Endometrial microvascular endothelial cells (primary cell): ENCODE data around the gene ADORA1. TPM values are rescaled to one million over a fixed set of nuclear protein-coding genes. Genes with fewer than 3 reads are reported as not detected.

Experiments
- in situ Hi-C: cut with HindIII; loops from 2 replicates; pipeline ENCODE4 v1.10.0; 2017; ENCODE audit warnings: low sequenced_read_pairs, low pct_unique_long_range_greater_than_20kb; ENCODE audit errors: inconsistent ontology term
- total RNA-seq: library from RNA; depleted of rRNA; stranded (reverse); fragments of >200 nt; gene quantifications from one replicate; pipeline ENCODE4 v1.2.3, GENCODE V29; 2015; ENCODE audit errors: inconsistent ontology term

ADORA1 gene
- total RNA-seq, 1 donor from 2014 or later, result not detected

DNA sequence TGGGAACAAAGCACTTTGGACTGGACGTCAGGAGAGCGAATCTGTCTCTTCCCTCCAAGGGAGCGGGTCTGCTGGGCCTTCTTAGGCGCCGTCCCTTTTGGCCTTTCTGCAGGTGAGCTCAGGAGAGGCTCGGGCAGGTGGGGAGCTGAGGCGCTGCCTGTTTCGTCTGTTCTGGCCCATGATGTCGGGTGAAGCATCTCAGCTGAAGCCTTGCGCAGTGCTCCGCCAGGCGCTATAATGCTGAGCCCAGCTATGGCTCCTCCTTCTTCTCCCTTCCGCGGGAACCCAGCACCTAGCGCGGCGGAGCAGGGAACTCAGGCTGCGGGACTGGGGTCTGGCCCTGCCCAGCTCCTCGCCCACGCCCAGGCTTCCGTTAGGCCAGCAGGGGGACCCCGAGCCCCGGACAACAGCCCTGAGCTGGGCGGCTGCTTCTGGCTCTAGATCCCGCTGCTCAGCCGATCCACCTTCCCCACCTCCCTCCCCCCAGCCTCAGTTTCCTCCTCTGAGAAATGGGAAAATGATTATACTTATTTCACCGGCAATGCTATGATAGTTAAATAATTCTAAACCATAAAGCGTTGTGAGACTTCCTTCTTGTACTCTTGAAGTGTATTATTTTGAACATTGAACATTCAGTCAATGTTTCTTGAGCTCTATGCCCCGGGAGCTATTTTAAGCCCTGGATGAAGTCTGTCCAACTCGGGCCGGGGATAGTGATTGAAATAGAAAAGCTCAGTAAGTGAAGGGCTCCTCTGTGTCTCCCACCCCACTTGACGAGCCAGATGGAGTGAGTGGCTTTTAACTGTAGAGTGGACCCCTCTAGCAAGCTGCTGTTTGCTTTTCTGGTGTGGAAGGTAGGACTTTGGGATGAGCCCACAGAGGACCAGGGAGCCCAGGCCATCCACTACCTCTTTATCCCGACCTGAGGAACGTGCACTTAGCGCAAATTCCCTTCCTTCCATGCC lies 9.6 kb upstream of the ADORA1 start:
- in situ Hi-C loops, result no loop called here

DNA sequence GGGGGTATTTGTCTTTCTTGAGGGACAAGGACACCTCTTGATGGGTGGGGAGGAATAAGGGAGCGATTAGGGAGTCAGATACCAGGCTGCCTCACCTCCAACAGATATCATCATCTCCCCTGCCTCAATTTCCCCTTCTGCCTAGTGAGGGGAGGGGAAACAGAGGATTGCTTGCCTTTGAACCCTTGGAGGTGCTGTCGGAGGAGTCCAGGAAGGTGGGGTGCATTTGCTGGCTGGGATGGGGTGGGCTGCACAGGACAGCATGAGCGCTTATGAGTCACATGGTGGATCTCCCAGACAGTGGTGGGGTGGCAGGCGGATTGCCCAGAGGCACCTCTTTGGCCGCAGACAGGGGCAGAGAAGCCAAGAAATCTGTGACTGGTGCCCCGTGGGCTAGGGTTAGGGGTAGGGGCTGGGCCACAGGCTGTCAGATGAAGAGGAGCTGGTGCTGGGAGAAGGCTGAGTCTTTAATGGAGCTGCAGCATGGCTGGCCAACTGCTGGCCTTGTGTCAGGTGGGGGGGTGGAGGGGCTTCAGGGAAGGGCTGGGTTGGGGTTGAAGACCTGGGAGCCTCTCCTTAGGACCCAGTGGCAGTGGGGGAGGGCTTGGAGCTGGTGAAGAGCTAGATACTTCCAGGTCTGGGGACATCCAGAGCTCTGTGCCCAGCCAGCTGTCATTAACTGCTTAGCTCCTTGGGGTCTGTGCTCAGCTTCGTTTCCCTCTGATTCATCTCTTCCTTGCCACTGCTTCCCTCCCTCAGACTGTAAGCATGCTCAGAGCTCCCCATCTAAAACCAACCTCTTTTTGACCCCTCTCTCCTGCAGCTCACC lies 7.0 kb upstream of the ADORA1 start:
- in situ Hi-C loops, result no loop called here

DNA sequence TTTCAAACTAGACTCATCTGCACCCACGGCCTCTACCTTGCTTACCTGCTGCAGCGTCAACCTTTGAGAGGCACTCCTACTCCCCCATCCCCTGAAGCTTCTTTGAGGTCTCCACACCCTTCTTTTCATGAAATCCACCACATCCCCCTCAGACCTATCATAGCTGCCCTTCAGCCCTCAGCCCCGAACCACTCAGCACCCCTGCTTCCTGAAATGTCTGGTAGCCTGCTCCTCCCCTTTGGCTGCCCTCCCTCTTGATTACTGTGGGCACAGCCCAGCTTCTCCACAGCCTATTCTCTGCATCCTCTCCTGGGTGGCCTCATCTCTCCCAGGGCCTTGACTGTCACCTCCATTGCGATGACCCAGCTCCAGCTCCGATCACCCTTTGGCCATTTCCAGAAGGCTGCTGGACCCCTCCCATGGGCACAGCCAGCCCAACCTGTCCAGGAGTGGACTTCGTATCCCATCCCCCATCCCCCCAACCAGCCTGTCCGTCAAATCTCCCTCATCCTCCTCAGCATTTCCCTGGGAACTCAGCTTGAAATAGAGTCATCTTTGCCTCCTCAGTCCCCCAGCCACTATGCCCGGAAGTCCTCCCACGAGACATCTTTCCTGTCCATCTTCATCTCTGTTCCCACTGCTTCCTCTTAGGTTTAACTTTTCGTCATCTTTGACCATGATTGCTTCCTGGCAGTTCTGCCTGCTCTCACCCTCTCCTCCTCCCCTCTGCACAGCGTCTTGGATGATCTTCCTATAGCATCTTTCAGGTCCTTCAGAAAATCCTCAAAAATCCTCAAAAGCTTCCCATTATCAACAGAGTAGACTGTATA lies 6.1 kb upstream of the ADORA1 start:
- in situ Hi-C loops, result no loop called here

DNA sequence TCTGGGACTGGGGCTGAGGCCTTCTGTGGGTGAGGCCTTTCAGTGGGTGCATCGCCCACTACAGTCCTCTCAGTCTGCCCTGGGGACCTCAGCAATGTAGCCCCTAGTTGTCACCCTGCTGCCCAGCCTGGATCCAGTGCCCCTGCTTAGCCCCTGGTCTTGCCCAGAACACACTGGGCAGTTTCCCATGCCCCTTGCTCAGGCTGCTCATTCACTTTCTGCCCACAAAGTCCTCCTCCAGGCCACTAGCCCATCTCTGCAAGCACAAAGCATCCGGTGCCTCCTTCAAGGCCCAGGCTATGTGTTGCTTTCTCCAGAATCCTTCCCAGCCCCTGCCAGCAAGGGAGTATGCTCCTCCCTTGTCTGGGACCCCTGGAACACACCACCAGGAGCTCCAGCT lies 5.4 kb upstream of the ADORA1 start:
- in situ Hi-C loops, result no loop called here

DNA sequence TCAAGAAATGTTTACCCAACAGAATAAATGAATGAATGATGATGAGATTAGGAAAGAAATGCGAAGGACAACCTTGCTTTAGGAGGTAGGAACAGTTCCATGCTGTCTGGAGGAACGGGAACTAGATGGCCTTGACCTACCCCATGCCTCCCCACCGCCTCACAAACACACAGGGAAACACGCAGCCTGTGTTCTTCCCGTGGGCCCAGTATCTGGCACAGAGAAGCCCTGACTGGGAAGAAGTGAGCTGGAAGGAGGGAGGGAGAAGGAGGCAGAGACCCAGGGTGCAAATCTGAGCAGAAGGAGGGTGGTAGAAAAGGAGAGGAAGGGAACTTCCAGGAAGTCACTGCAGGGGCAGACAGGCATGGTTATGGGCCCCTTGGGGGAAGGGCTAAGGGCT lies 3.5 kb upstream of the ADORA1 start:
- in situ Hi-C loops, result no loop called here

DNA sequence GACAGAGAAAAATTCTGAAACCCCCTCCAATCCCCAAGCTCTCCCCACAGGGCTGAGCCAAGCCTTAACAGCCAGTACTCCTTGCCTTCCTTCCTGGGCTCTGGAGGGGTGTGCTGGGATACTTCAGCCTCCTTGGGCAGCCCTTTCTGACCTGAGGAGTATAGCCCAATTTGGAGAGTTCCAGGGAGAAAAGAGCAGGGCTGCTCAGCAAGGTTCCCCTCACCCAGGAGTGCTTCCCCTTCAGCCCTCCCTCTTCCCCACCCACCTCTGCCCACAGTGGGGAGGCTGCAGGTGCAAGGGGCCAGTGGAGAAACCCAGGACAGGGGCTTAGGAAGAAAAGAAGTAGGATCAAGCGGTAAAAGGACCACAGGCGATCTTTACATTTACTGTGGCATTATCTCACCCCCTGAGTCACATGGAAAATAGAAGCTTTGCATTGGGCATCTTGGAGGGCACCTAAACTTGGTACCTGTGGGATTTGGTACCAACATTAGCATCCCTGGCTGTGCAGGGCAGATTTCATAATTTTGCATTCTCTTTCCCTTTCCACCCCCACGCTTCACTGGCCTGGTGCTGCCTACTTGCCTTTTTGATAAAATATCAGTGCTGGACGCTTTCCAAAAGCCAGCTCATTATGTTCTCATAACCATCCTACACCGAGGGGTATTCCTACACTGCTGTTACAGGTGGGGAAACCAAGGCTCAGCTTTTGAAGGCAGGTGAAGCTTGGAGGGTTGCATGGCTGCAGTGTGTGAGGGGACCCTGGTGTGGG lies 2.8 kb upstream of the ADORA1 start:
- in situ Hi-C loops, result loop anchor here (25.0 kb wide), 1 partner anchor 87 kb away; the partner anchor contains the start of gene PPFIA4

DNA sequence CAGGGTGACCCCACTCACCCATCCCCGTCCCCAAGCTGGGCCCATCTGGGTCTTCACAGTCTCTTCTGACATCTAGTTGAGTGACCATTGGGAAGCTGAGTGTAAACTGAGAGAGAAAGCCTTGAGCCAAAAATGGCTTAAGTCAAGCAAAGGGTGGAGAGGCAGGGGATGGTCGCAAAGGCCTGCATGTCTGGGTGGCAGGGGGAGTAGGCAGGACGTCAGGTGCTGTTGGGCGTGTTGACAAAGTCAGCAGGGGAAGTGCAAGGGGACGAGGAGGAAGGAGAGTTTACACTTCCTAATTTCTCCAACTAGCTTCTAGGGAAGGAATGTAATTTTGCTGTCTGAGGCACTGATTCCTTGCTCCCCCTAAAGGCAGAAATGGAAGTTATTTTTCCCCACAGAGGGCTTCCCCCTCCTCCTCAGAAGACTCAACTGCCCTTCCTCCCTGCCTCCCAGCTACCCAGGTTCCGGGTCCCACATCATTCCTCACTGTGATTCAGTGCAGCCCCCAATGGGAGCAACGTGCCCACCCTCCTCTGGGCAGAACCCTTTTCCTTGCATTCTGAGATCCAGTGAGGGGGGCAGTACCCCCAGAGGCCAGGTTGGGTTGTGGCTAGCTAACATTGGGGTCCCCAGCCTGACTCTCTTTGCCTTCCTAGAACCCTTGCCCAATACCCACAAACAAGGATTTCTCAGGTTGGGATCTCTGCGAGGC lies 1.2 kb upstream of the ADORA1 start:
- in situ Hi-C loops, result loop anchor here (25.0 kb wide), 1 partner anchor 89 kb away; the partner anchor contains the start of gene PPFIA4

DNA sequence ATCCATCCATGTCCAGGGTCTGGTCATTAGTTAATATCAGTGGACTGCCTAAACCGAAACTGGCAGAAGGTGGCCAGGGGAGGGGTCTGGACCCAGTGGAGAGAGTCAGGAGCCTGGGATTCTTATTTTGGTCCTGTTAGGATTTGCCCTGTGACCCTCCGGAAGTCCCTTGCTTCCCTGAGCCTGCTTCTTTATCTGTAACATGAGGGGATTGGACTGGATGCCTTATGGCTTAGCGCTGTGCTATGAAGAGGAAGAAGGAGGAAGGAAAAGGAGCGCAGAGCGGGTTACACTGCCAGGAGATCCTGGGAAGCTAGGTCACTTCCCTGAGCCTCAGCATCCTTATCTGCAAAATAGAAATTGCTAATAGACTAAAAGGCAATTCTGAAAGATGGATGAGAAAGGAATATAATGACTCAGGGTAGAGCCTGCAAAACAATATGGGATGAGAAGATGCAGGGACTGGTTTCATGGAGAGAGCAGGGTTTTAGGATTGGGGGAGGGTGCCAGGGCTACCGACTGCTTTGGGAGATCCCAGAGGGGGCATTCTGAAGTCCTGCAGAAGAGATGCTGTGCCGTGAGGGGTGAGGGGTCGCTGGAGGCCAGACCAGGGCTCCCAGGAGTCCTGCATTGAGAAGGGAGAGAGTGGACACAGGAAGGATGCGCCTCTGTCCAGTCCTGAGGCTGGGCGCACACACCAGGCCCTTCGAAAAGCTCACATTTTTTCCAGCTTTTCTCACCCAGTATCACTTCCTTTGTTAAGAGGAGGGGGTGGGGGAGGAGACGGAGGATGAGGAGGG lies 460 bp upstream of the ADORA1 start:
- in situ Hi-C loops, result loop anchor here (25.0 kb wide), 1 partner anchor 90 kb away; the partner anchor contains the start of gene PPFIA4

DNA sequence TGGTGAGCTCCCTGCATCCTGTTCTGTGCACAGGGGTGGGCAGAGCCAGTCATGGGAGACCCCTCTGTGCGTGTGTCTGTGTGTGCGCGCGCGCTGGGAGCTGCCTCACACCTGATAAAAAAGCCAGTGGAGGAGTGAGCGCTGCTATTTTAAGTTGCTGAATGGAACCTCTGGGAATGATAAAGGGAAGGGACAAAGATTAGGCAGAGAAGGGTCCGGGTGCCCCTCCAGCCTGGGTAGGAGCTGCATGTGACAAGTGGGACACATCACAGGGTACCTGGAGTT lies 847 bp downstream of the ADORA1 start:
- in situ Hi-C loops, result loop anchor here (25.0 kb wide), 1 partner anchor 91 kb away; the partner anchor contains the start of gene PPFIA4

DNA sequence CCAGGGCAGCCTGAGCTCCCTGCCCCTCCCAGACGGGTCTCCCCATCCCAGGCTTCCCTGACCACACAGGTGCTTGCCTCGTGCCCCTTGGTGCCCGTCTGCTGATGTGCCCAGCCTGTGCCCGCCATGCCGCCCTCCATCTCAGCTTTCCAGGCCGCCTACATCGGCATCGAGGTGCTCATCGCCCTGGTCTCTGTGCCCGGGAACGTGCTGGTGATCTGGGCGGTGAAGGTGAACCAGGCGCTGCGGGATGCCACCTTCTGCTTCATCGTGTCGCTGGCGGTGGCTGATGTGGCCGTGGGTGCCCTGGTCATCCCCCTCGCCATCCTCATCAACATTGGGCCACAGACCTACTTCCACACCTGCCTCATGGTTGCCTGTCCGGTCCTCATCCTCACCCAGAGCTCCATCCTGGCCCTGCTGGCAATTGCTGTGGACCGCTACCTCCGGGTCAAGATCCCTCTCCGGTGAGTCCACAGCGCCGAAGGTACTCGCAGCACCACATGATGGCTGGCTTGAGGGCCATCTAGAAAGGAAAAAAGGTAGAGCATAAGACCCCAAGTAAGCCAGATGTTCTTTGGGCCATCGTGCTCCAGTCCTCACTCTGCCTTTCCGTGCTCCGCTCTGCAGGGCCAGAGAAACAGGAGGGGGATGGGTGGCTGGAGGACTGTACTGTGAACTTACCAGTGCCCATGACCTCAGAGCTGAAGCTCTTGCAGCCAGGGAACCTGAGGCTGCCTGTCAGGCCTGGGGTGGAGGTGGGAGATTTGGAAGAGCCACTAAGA lies 1.4 kb downstream of the ADORA1 start:
- in situ Hi-C loops, result loop anchor here (25.0 kb wide), 1 partner anchor 92 kb away; the partner anchor contains the start of gene PPFIA4

DNA sequence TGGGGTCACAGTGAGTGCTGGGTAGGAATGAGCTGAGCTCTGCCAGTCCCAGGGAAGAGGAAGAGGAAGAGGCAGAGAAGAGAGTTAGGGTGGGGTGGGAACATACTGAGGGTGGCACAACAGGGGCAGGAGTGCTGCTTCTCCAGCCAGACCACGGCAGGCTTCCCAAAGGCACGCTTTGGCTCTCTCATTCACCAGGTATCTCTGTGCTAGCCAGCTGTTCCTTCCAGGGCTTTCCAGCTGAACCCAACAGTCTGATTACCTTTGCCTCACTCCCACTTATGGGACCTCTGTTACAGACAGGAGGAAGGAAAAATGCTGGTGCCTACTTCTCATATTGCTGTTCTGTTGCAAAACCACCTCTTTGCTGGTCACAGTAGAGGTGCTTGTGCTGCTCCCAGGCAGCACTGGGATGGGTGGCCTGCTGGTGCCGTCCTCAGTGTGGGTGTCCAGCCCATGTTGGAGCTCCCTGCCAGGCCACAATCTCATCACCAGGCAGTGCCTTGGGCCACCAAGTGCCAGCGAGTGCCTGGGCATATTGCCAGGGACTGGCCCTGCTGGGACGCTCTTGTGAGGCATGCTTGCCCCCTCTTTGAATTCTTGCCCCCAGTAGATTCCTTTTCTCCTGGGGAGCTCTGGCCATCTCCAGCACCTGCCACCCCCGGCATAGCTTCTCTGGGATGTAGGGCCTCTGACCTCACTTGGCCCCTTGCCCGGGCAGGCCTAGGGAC lies 2.1 kb downstream of the ADORA1 start:
- in situ Hi-C loops, result loop anchor here (25.0 kb wide), 1 partner anchor 92 kb away; the partner anchor contains the start of gene PPFIA4

DNA sequence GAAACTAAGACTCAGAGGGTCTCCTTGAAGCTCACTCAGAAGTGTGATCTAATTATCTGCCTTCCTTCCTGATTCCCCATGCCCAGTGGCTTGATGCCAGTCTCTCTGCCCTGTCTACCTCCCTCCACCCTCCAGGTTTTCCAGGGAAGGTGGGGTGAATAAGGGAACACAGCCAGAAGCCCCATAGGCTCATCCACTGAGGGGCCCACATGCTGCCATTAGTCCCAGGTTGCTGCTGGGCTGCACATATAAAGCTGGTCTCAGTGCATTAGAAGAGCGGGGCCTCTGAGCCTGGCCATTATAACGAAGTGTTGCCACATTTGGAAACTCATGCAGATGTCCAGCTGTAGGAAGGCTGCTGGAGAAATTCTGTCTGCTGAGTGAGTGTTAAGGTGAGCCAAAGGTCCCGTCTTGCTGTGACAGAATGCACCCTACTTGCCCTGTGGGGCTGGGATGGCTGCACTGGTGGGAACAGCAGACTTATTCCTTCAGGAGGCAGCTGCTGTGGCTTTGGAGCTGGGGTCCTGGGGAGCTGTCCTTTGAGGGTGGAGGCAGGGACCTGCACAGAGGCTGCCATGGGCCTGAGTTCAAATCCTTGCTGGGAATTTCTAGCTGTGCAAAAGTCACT lies 2.9 kb downstream of the ADORA1 start:
- in situ Hi-C loops, result loop anchor here (25.0 kb wide), 1 partner anchor 93 kb away; the partner anchor contains the start of gene PPFIA4

DNA sequence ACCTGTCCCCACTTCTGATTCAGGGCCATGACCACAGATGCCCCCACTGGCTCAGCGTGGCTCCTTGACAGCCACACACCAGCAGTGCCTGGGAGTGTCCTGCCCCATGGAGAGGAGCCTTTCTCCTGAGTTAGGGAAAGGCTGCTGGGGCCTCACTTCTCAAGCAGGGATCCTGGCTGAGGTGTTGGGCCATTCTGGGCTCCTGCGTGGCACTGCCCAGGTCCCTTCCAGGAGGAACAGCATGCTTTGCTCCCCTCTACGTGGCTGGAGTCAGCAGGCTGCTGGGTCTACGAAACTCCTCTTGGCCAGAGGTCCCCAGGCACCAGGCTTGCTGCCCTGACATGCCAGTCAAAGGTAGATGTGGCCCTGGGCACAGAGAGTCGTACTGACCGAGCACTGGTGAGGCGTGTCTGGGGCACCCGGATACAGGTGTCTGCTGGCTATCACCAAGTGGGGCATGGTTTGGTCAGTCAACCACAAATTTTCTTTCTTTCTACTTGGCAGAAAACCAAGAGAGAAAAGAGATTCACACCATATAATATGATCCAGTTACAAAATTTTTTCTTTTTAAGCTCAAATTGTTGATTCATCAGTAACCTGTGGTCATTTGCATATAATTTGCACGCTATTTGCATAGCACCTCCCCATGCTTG lies 4.1 kb downstream of the ADORA1 start:
- in situ Hi-C loops, result loop anchor here (25.0 kb wide), 1 partner anchor 94 kb away; the partner anchor contains the start of gene PPFIA4

DNA sequence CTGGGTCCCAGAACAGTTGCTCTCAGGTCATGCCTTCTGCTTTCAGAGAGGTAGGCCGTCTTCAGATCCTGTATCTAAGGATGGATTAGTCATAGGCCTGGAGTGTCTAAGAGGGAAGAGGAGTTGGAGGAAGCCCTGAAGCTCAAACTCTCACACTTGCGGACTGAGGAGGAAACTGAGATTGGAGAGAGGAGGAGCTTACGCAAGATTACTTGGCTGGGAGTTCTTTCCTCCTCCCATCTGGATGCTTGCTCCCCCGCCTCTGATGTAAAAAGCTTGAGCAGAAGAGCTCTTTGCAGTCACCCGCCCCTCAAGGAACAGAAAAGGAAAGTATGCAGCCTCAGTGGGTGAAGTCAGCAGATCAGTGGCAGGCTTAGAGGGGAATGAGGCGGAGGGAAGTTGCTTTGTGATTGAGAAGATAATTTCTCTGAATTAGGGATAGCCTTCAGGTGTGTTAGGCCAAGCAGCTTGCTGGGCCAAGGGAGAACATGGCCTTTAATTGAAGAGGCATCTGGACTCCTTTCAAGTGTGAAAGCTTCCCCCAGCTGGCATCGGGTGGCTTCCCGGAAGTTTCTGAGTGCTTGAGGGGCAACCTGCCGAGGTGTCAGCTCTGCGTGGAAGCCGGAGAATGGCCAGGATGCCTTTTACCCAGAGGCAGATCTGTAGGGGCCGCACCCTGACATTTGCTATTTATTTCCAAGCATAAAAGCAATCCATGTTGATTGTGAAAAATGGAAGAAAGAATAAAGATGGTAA lies 6.6 kb downstream of the ADORA1 start:
- in situ Hi-C loops, result loop anchor here (25.0 kb wide), 1 partner anchor 97 kb away; the partner anchor contains the start of gene PPFIA4
